ENCODE results near the gene HOXA2. TPM values are rescaled to one million over a fixed set of nuclear protein-coding genes. Genes with fewer than 3 reads are reported as not detected.

HOXA2 gene
- total and polyA plus RNA-seq, 2 of the 8 experiments (the other 6 are each of a cell fraction or from before 2014, with no cell fraction given): not detected

- no peak for DNase-seq (ENCODE audit: low read depth in 1 of 2, low spot score in 2 of 2)
- Histone ChIP-seq H2BK20ac (ENCODE audit: low read length) (no peak overlapping the region), H3K4me3 (ENCODE audit: extremely low read depth in 1 of 4, insufficient read depth in 2 of 4, low read depth in 3 of 4, low read length in 4 of 4) (peak overlapping the region in 1 of 4 experiments; percentile 45; a peak in 2 of 8 replicates), H3K27me3 (replicated peaks in 1 of 4; ENCODE audit: control insufficient read depth in 3 of 4, extremely low read depth in 1 of 4, insufficient read depth in 3 of 4, low read length in 3 of 4) (peaks cover 95 to 100% (median 99%) of the 10 kb centered on the region in 4 experiments), H4K20me1 (replicated peaks in 1 of 2; ENCODE audit: control insufficient read depth in 1 of 2, insufficient read depth in 2 of 2, low read length in 2 of 2) (peaks cover 22 to 34% of the 10 kb centered on the region in 2 experiments), H2AFZ (ENCODE audit: low read length) (no peak overlapping the region), H3K79me1 (ENCODE audit: low read depth, low read length) (no peaks in the 10 kb centered on the region), H3K23ac (ENCODE audit: insufficient read length) (no peak overlapping the region), H4K5ac (ENCODE audit: insufficient read length, low read depth, low read length) (no peak overlapping the region), H3K9me3 (ENCODE audit: insufficient read depth in 2 of 2, low read depth in 1 of 2, low read length in 1 of 2) (no peaks in the 10 kb centered on the region), H3K56ac (replicated peaks; ENCODE audit: insufficient read length, low read depth, low read length) (no peak overlapping the region), H2BK12ac (ENCODE audit: low read depth, low read length) (no peak overlapping the region), H3K4me1 (replicated peaks in 1 of 4; ENCODE audit: control insufficient read depth in 3 of 4, insufficient read depth in 4 of 4, low read length in 3 of 4) (peaks cover 0 to 15% (median 7%) of the 10 kb centered on the region in 4 experiments; a peak in 5 of 7 replicates), H4K91ac (replicated peaks; ENCODE audit: insufficient read length, low read length) (no peak overlapping the region), H3K18ac (ENCODE audit: extremely low read depth, low read length) (no peak overlapping the region; the same call in 1 of the 2 replicates), H2BK5ac (ENCODE audit: low read depth, low read length) (no peak overlapping the region), H2AK5ac (ENCODE audit: low read depth, low read length) (no peak overlapping the region), H3K23me2 (ENCODE audit: low read depth, low read length) (no peaks in the 10 kb centered on the region), H3K14ac (ENCODE audit: insufficient read length) (no peak overlapping the region), H3K36me3 (ENCODE audit: control insufficient read depth in 2 of 4, insufficient read depth in 4 of 4, low read length in 3 of 4) (peaks cover 0 to 8% (median 0%) of the 10 kb centered on the region in 4 experiments; a peak in 2 of 8 replicates), H3K79me2 (ENCODE audit: control insufficient read depth in 1 of 2, insufficient read depth in 2 of 2, low read length in 2 of 2) (no peaks in the 10 kb centered on the region), H2BK120ac (replicated peaks; ENCODE audit: low read depth, low read length) (no peak overlapping the region), H3K9ac (replicated peaks in 1 of 4; ENCODE audit: extremely low read depth in 1 of 4, low read depth in 3 of 4, low read length in 3 of 4) (no peak overlapping the region), H3K4ac (replicated peaks; ENCODE audit: insufficient read length, low read depth, low read length) (no peak overlapping the region), H3K27ac (ENCODE audit: low read depth, low read length) (no peak overlapping the region), H3K4me2 (ENCODE audit: insufficient read depth in 1 of 2, low read depth in 2 of 2, low read length in 2 of 2) (peak overlapping the region; percentile 54 to 65), H2BK15ac (ENCODE audit: low read length) (no peak overlapping the region), H4K8ac (ENCODE audit: extremely low read depth, insufficient read depth, low read length) (no peak overlapping the region)
- no peak for FAIRE-seq
- 9% methylated on average over 28 of the region's 47 CpGs; no CpG with 5 or more reads in 1 of the 2 experiments for WGBS, 2 experiments (ENCODE audit: extremely low coverage in 1 of 2, insufficient coverage in 1 of 2, insufficient read length in 1 of 2, insufficient replicate concordance in 2 of 2, low coverage in 1 of 2, low lambda C conversion rate in 2 of 2, missing lambda C conversion rate in 1 of 2)
- CTCF ChIA-PET (ENCODE audit: partially characterized antibody): interaction anchor here (0.9 to 4.1 kb wide), 7 partner anchors 11 to 49 kb away, joined by 3 to 14 read pairs (median 6); partner anchors contain the start of genes HOXA5 and HOXA7
- POLR2A ChIA-PET (ENCODE audit: partially characterized antibody): interaction anchor here (1.2 kb wide), 1 partner anchor 12 kb away, joined by 3 read pairs; no protein-coding TSS in a partner anchor
- TF ChIP-seq NANOG (IDR thresholded peaks at IDR 0.05; ENCODE audit: insufficient read depth, low read depth, low read length, poor library complexity, severe bottlenecking) (no peak), SIRT6 (IDR thresholded peaks at IDR 0.05; ENCODE audit: low read length) (no peak), KDM4A (IDR thresholded peaks at IDR 0.05; ENCODE audit: low read depth, low read length, severe bottlenecking) (peak; percentile 12), JUN (IDR thresholded peaks at IDR 0.05; ENCODE audit: low read depth, low read length) (no peak), RFX5 (IDR thresholded peaks at IDR 0.05; ENCODE audit: borderline replicate concordance, low read depth, low read length) (no peak), GABPA (IDR thresholded peaks at IDR 0.05; ENCODE audit: borderline replicate concordance, insufficient read depth, low read length) (no peak), SIX5 (IDR thresholded peaks at IDR 0.05; ENCODE audit: low read depth, low read length) (no peak), CBX8 (IDR thresholded peaks at IDR 0.05; ENCODE audit: borderline replicate concordance, low read depth, low read length) (peak; percentile 89; the same call in 1 of the 2 replicates), EZH2 (IDR thresholded peaks at IDR 0.05; ENCODE audit: low read depth, low read length, severe bottlenecking) (peak; percentile 96), TAF7 (optimal IDR thresholded peaks at IDR 0.05; ENCODE audit: borderline replicate concordance, low read depth, low read length) (no peak)
These were observed 5.2 kb upstream of the HOXA2 start for GRCh38 chr7:27107391-27108381.
